GM19372 (cell line): ENCODE measurements around the gene DISP3.

ENCODE experiments used
- ATAC-seq: cut with Tn5 transposase; IDR thresholded peaks from one replicate; pipeline ENCODE4 v1.9.1; 2021; ENCODE audit warnings: mild to moderate bottlenecking, low read depth, moderate library complexity; ENCODE audit not compliant: unreplicated experiment

DISP3 gene

DNA sequence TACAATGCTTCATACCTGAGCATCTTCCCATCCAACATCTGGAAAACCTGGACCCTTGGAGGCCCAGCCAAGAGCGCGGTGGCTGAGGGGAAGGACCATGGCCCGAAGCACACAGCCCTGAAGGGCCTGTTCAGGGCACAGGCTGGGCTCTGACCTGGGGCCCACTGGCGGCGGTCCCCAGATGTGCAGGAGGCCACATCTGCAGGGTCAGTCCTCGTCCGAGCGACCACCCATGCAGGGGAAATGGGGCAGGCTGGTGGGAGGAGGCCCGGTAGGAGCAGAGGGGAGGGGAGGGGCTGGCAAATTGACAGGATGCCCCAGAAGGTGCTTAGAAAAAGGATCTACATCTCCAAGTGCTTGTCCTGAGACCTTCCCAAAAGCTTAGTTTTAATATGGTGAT, 59.9 kb downstream of the DISP3 start:
- no peak for ATAC-seq

DNA sequence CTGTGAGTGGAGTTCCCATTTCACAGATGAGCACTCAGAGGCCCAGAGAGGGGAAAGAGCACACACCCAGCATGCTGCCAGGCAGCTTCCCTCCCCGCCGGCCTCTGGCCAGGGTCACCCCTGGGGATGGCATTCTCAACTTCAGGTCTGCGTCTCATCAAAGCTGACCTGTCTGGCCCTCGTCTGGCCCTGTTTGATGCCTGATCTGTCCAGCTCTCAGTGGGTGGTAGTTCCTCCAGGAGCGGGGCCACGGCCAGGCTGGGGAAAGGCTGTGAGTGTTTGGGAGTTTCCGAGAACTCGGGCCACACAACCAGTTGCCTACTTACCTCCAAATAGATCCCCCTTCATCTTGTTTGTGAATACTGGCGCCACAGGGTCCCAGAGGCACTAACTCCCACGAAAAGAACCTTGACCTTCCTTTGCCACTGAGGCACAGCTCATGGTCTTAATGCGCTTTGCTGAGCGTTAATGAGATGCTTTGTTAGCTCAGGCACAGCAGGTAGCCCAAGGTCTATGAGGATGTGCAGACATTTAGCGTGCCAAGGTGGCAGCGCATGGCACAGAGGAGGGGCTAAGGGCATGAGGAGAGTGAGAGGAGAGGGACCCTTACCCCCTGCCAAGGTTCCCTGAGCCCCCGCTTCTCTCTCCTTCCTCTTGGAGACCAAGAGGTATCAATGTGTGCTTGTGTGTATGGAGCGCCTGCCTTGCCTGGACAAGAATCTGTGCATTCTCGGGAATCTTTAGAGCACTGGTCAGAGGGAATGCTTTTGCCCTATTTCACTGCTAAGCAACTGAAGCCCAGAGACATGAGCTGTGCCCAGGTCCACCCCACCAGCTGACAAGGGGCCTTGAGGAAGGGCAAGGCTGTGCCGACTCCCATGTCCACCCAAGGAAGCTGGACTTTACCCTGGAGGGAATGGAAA, 61.2 kb downstream of the DISP3 start:
- ATAC-seq, result no peak

DNA sequence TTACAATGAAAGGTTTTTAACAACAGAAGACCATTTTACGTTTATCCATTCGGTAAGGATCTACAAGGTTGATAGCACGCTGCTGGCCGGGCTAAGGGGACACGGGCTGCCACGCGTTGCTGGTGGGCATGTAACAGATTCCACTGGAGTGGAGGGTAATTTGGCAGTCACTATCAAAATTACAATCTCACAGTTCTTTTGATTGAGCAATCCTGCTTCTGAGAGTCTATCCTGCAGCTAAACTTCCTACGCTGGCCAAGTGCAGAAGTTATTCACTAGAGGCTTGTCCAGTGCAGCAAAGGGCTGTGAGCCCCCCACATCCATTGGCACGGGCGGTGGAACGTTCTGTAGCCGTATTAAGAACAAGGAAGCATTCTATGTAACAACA, 61.8 kb downstream of the DISP3 start:
- ATAC-seq, result no peak

DNA sequence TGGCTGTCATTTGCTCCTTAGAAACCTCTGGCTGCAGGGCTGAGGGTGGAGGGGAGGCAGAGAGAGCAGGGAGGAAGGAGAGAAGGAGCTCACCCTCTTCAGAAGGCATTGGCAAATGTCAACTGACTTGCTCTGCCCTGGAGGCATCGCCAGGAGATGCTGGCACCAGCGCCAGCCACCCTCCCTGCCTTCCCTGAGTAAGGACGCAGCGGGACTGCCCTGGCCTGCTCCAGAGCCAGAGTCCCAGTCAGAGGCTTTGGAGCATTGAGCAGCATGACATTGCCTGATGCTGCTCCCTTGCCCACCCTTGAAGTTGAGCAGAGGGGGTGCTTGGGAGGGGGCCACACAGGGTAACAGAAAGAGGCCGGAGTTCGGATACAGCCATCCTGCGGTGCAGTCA, 62.3 kb downstream of the DISP3 start:
- no peak for ATAC-seq

- no peak for ATAC-seq
Measured at GRCh38 chr1:11541956-11542355, 63.0 kb downstream of the DISP3 start.

- ATAC-seq, result no peak
Measured at GRCh38 chr1:11543392-11543791, 64.4 kb downstream of the DISP3 start.

GRCh38 chr1:11543796-11544195, 64.8 kb downstream of the DISP3 start:
- ATAC-seq, result no peak

GRCh38 chr1:11546456-11546855, 67.5 kb downstream of the DISP3 start:
- no peak for ATAC-seq

- ATAC-seq, result no peak
Measured at GRCh38 chr1:11550664-11551283, 71.8 kb downstream of the DISP3 start.

GRCh38 chr1:11558276-11558675, 79.3 kb downstream of the DISP3 start:
- ATAC-seq, result no peak

- no peak for ATAC-seq
Measured at GRCh38 chr1:11558871-11559590, 80.1 kb downstream of the DISP3 start.

GRCh38 chr1:11559591-11559970, 80.6 kb downstream of the DISP3 start:
- ATAC-seq, result no peak

DNA sequence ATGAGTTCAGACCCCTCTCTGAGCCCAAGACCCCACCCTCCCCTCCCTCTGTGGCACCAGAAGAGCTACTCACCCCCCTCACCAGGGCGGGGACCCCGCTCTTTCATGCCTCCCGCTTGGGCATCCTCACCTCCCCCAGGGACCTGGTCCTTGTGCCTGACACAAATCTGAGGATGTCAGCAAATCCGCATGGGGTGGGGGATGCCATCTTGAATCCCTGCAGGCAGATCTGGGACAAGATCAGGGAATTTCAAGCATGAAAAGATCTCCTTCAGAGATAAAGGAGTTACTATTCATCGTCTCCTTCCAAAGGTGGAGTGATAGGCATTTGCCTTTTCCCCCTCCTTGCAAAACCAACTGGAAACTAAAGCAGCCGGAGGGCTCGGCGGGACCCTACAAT, 81.1 kb downstream of the DISP3 start:
- no peak for ATAC-seq

- no peak for ATAC-seq
Measured at GRCh38 chr1:11561740-11562139, 82.8 kb downstream of the DISP3 start.

GRCh38 chr1:11562664-11563063, 83.7 kb downstream of the DISP3 start:
- no peak for ATAC-seq

DNA sequence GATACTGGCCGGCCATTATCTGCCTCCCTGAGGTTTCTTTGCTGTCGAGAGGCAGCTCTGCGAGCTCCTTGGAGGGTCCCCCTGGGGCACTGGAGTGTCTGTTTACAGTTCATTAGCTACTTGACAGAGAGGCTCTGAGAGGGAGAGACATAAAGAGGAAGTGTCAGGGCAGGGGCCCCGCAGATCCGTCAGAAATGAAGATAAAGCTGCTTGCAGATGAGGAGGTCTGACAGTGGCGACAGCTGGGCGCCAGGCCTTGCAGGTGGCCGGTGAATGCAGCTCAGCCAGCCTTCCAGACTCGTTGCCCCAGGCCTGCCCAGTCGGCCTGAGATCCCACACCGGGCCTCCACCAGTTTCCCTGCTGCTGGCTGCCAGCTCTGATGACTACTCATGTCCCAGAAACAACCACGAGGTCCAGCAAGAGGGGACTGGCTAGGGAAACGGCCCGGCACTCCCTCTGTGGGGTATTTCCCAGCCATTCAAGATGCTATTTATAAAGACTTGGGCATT, 84.7 kb downstream of the DISP3 start:
- no peak for ATAC-seq

DNA sequence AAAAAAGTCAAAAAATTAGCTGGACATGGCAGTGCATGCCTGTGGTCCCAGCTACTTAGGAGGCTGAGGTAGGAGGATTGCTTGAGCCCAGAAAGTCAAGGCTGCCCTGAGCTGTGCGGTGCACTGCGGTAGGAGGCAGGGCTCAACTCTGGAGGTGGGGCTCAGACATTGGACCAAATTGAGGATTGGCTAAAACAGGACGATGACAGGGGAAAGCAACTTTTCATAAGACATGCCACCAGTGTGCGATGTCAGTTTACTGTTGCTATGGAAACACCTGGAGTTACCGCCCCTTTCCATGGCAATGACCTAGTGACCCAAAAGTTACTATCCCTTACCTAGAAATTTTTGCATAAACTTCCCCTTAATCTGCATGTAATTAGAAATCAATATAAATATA, 85.3 kb downstream of the DISP3 start:
- no peak for ATAC-seq

- ATAC-seq, result no peak
Measured at GRCh38 chr1:11566042-11566850, 87.3 kb downstream of the DISP3 start.

- ATAC-seq, result no peak
Measured at GRCh38 chr1:11567244-11568065, 88.5 kb downstream of the DISP3 start.

DNA sequence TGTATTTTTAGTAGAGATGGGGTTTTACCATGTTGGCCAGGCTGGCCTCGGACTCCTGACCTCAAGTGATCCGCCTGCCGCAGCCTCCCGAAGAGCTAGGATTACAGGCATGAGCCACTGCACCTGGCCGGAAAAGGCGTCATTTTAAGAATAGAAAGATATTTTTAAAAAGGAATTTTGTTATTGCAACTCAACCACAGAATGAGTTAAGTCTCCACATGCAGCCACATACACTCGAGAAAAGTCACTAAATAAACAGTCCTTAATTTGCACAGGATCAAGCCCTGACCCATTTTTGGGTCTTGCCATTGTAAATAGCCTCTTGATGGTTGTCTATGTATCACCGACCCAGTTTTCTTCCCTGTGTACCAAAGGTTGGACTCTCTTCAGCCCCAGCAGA, 89.7 kb downstream of the DISP3 start:
- ATAC-seq, result no peak
